Transverse colon (tissue), 4 donors: ENCODE results near the gene TMEM52B. TPM values are rescaled to one million over a fixed set of nuclear protein-coding genes. Genes with fewer than 3 reads are reported as not detected.
"Not testable (repeated sequence)": the region's sequence is repeated elsewhere in the genome, so short reads cannot be mapped to it uniquely, and the experiment has no call there.

Experiments
- DNase-seq: peaks from one replicate; pipeline ENCODE4 v3.0.0-alpha.2; 2019
- H3K27ac ChIP-seq, 4 donors: fragments of 200-600 bp; sonication (generic); 2 replicates each; pipeline ENCODE4 v1.5.1; 2016 to 2018; ENCODE audit warnings: inconsistent platforms in 4 of 4
- H3K27me3 ChIP-seq: fragments of 200-600 bp; sonication (generic); 2 replicates; pipeline ENCODE4 v1.5.1; 2017; ENCODE audit warnings: inconsistent platforms
- H3K36me3 ChIP-seq, 4 donors: fragments of 200-600 bp; sonication (generic); 2 replicates each; pipeline ENCODE4 v1.5.1; 2017 to 2019; ENCODE audit warnings: inconsistent platforms in 4 of 4
- H3K4me1 ChIP-seq, 4 donors: fragments of 200-600 bp; sonication (generic); 2 replicates each; pipeline ENCODE4 v1.5.1; 2017 to 2020; ENCODE audit warnings: inconsistent platforms in 4 of 4
- H3K4me3 ChIP-seq, 4 donors: fragments of 200-600 bp; sonication (generic); 1 replicate in 1 of 4; 2 replicates in 3 of 4; pipeline versions ENCODE4 v1.5.1 to v1.6.1; 2017 to 2019; ENCODE audit warnings: inconsistent platforms in 4 of 4
- H3K9me3 ChIP-seq, 2 donors: fragments of 200-600 bp; sonication (generic); 2 replicates each; pipeline ENCODE4 v1.5.1; 2017 to 2019; ENCODE audit warnings: inconsistent platforms in 2 of 2
- EP300 ChIP-seq: sonication (generic); formaldehyde crosslinking; IDR thresholded peaks from one replicate; pipeline ENCODE4 v1.6.1; 2017; ENCODE audit warnings: antibody characterized with exemption, low read depth
- POLR2A ChIP-seq: fragments of 450-650 bp; IDR thresholded peaks from one replicate; pipeline ENCODE4 v1.6.1; 2016; ENCODE audit warnings: antibody characterized with exemption, mild to moderate bottlenecking, moderate library complexity
- POLR2AphosphoS5 ChIP-seq, 3 donors: sonication (generic); formaldehyde crosslinking; IDR thresholded peaks; one replicate each; pipeline ENCODE4 v1.6.1; 2016; ENCODE audit warnings: antibody characterized with exemption in 3 of 3
- WGBS, 2 donors: methylation state at CpG; one replicate each; pipeline ENCODE4 v1.1.5; 2018; ENCODE audit warnings: low coverage in 1 of 2; 5-methylcytosine and 5-hydroxymethylcytosine counted together
- in situ Hi-C, 4 donors: fragments of 200-750 bp; cut with MboI; loops; one replicate each; pipeline versions ENCODE4 v1.15.0 to v1.15.1; 2017; ENCODE audit warnings: low sequenced_read_pairs in 3 of 4, low pct_ligation_motif_present in 1 of 4, low pct_unique_long_range_greater_than_20kb in 1 of 4
- intact Hi-C: fragments of 100-400 bp; cut with DNase I; formaldehyde crosslinking; loops from one replicate; pipeline ENCODE4 v1.15.1; 2023; ENCODE audit warnings: low total_unique reads
- total RNA-seq, 4 donors: library from RNA; depleted of rRNA; stranded (reverse); fragments of >200 nt; gene quantifications; one replicate each; pipeline ENCODE4 v1.1.0, GENCODE V29; 2016
- TF ChIP-seq, protein P1 (sequence below), 5 experiments: fragments of 200-600 bp in 3 of 5; fragments of 450-650 bp in 2 of 5; sonication (generic) in 3 of 5; IDR thresholded peaks; 1 replicate in 2 of 5; 2 replicates in 3 of 5; pipeline ENCODE4 v1.5.1; 2016 to 2017; ENCODE audit warnings: antibody characterized with exemption in 5 of 5, inconsistent platforms in 3 of 5, mild to moderate bottlenecking in 2 of 5, moderate library complexity in 1 of 5

Gene TMEM52B
- total RNA-seq, 4 donors from 2014 or later, result not detected

DNA sequence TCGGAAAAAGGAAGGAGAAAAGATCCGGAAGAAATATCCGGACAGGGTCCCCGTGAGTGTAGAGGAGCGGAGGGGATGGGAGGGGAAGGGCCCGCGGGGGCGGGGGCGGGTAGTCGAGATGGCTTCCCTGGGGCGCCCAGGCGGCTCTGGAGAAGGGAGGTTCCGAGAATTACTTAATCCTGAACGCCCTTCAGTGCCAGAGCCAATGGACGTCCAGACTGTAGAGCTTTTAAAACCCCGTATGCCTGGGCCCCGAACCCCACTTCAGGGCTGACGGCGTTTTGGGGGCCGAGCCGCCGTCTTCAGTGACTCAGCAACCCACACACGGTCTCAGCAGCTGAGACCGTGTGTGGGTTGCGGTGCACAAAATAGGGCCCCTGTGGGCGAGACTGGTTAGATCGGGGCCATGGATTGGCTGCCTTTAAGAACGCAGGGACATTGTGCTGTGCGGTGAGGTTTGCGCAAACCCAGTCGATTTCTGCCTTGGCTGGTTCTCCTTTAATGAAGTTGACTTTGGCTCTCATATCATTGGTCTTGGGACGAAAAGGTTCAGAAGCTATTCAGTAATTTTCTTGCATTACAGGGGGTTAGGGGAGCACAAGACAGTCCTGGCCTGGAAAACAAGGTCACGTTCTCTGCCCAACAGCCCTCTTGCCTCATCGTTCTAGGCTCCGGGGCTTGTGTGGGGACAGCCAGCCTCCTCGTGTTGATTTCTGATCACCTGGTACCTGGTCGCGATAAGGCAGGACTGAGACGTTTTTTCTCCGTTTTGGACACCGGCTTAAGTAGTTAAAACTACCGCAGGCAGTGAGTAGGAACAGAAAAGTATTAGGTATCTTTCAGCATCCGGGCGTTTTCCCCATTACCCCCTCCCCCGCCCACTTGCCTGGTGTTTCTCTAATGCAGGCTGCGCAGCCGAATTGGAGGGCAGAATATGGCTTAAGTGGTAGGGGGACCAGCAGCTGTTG is 34.6 kb downstream of the TMEM52B start:
- TF ChIP-seq POLR2AphosphoS5 (IDR thresholded peaks at IDR 0.05) (peak; percentile 34 to 69 (median 59)), EP300 (no peak), POLR2A (peak; percentile 65)
- TF ChIP-seq, protein P1, sequence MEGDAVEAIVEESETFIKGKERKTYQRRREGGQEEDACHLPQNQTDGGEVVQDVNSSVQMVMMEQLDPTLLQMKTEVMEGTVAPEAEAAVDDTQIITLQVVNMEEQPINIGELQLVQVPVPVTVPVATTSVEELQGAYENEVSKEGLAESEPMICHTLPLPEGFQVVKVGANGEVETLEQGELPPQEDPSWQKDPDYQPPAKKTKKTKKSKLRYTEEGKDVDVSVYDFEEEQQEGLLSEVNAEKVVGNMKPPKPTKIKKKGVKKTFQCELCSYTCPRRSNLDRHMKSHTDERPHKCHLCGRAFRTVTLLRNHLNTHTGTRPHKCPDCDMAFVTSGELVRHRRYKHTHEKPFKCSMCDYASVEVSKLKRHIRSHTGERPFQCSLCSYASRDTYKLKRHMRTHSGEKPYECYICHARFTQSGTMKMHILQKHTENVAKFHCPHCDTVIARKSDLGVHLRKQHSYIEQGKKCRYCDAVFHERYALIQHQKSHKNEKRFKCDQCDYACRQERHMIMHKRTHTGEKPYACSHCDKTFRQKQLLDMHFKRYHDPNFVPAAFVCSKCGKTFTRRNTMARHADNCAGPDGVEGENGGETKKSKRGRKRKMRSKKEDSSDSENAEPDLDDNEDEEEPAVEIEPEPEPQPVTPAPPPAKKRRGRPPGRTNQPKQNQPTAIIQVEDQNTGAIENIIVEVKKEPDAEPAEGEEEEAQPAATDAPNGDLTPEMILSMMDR (IDR thresholded peaks at IDR 0.05), result no peak
- intact Hi-C loops (no loop called here), in situ Hi-C loops (no loop called here)
- H3K36me3 ChIP-seq, result peaks cover 0 to 1% (median 0%) of the 10 kb centered on the region in 4 donors
- peak; percentile 75 for DNase-seq
- H3K9me3 ChIP-seq, result no peaks in the 10 kb centered on the region
- WGBS, 2 donors, result 2 to 4% methylated on average over 11 to 45 of the region's 47 CpGs
- H3K4me3 ChIP-seq, result peak overlapping the region; percentile 63 to 84 (median 70)
- H3K4me1 ChIP-seq, result peaks cover 0 to 27% (median 19%) of the 10 kb centered on the region in 4 donors
- H3K27ac ChIP-seq, result peak overlapping the region; percentile 97 to 98 (median 98)
- H3K27me3 ChIP-seq, result no peaks in the 10 kb centered on the region

DNA sequence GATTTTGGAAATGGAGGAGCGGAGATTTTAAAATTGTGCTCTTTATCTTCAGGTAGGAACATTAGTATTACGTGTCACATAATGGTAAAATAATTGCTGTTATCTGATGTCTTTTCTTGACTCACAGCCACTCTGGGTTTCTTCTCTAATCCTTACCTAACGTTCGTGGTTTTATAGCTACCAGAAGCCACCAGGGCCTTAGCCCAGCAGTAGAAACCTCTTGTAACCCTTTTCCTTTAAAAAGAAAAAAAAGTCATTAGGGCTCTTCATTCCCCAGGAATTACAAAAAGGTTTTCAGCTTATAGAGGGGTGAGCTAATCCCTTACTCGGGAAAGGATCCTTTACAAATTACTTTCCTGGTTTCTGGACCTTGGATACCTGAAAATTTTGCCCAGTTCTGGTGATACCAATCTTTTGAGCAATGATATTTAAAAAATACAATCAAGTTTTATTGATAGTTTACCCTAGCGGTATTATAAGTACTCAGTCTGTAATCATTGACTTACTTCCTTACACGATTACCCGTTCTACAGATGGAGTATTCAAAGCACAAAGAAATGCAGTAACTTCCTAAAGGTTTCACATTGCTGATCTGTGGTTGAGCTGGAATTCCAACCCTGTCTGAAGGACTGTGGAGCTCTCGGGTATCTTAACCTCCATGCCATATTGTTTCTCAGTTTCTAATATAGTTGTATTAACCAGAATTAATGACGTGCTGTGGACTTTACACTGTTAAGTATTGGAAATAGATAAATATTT is 35.5 kb downstream of the TMEM52B start:
- H3K4me1 ChIP-seq, result peaks cover 0 to 27% (median 19%) of the 10 kb centered on the region in 4 donors
- H3K4me3 ChIP-seq, result peak overlapping the region; percentile 63 to 84 (median 70)
- TF ChIP-seq POLR2A, result no peak
- TF ChIP-seq EP300, result no peak
- TF ChIP-seq POLR2AphosphoS5 (IDR thresholded peaks at IDR 0.05), result no peak
- H3K27ac ChIP-seq, result peak overlapping the region; percentile 97 to 98 (median 98)
- no peaks in the 10 kb centered on the region for H3K9me3 ChIP-seq
- intact Hi-C loops, result no loop called here
- peaks cover 0 to 10% (median 0%) of the 10 kb centered on the region in 4 donors for H3K36me3 ChIP-seq
- no peaks in the 10 kb centered on the region for H3K27me3 ChIP-seq
- DNase-seq, result no peak
- in situ Hi-C loops, result no loop called here
- whole genome bisulfite sequencing, 2 donors, result 11 to 15% methylated on average over 10 of the region's 10 CpGs

DNA sequence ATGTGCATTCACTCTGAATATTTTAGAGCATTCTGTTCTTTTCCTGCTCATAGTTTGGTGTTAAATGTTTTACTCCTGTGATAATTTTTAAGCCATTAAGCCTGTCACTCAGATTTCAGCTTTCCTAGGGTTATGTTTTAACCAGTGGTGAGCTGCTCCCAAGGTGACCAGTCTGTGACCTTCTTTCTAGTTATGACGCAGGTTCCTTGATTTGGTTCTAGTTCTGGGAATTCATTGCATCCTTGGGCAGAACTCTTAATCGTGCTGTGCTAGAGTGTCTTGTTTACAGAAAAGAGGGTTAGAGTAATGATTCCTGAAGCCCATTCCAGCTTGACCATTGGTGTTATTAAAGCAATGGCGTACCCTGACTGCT is 36.0 kb downstream of the TMEM52B start:
- no peaks in the 10 kb centered on the region for H3K9me3 ChIP-seq
- H3K4me1 ChIP-seq, result peaks cover 0 to 27% (median 19%) of the 10 kb centered on the region in 4 donors
- no peaks in the 10 kb centered on the region for H3K27me3 ChIP-seq
- DNase-seq, result no peak
- peak overlapping the region; percentile 97 to 98 (median 98) for H3K27ac ChIP-seq
- WGBS, 2 donors, result 52 to 67% methylated on average over 3 of the region's 3 CpGs
- H3K36me3 ChIP-seq, result peaks cover 0 to 15% (median 2%) of the 10 kb centered on the region in 4 donors
- in situ Hi-C loops, result no loop called here
- peak overlapping the region in 3 of 4 donors; percentile 66 to 84 (median 73) for H3K4me3 ChIP-seq
- intact Hi-C loops, result no loop called here
- TF ChIP-seq POLR2AphosphoS5 (IDR thresholded peaks at IDR 0.05) (no peak), POLR2A (no peak), EP300 (no peak)
- TF ChIP-seq, protein P1 (IDR thresholded peaks at IDR 0.05), result no peak

DNA sequence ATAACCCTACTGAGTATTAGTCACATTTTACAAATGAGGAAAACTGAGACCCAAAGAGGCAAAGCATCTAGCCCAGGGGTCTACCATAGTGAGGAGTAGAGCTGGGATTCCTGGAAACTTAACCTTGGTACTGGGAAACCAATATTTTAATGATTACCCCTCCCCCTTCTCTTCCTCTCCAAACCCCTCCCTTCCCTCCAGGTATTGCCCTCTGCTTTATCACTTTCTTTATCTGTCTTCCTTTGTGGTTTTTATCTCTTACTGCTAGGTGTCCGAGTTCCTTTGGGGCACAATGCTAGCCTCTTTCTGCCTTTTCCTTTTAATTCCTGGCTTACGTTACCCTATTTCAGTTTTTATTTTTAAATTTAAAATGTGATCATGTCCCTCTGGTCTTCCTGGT is 36.6 kb downstream of the TMEM52B start:
- TF ChIP-seq POLR2A, result no peak
- H3K27me3 ChIP-seq, result no peaks in the 10 kb centered on the region
- WGBS, 2 donors, result 51 to 54% methylated on average over 2 of the region's 2 CpGs
- peaks cover 0 to 20% (median 5%) of the 10 kb centered on the region in 4 donors for H3K36me3 ChIP-seq
- no peak for DNase-seq
- H3K4me1 ChIP-seq, result peaks cover 0 to 29% (median 20%) of the 10 kb centered on the region in 4 donors
- peak overlapping the region in 3 of 4 donors; percentile 97 to 98 (median 97) for H3K27ac ChIP-seq
- in situ Hi-C loops (no loop called here), intact Hi-C loops (no loop called here)
- no peaks in the 10 kb centered on the region for H3K9me3 ChIP-seq
- peak overlapping the region in 1 of 4 donors; percentile 84 for H3K4me3 ChIP-seq

DNA sequence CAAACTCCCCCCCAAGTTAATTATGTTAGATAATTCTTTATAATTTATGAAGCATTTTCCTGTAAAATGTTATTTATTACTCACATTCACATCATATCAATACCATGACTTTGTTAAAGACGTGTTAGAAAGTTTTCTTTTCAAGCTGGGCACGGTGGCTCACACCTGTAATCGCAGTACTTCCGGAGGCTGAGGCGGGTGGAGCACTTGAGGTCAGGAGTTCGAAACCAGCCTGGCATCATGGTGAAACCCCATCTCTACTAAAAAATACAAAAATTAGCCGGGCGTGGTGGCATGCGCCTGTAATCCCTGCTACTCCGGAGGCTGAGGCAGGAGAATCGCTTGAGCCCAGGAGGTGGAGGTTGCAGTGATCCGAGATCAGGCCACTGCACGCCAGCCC is 37.1 kb downstream of the TMEM52B start:
- H3K27me3 ChIP-seq, H3K9me3 ChIP-seq, DNase-seq, H3K27ac ChIP-seq, intact Hi-C loops, in situ Hi-C loops, H3K4me3 ChIP-seq: not testable (repeated sequence)
- H3K4me1 ChIP-seq, result peaks cover 0 to 29% (median 20%) of the 10 kb centered on the region in 4 donors
- H3K36me3 ChIP-seq, result peaks cover 0 to 20% (median 8%) of the 10 kb centered on the region in 4 donors
- WGBS, 2 donors, result 69 to 82% methylated on average over 9 to 13 of the region's 13 CpGs
